Smooth muscle cell (in vitro differentiated cells): Measurements from ENCODE around the gene CMBL. TPM values are rescaled to one million over a fixed set of nuclear protein-coding genes. Genes with fewer than 3 reads are reported as not detected.

Source experiments
- DNase-seq: peaks from one replicate; lab custom pipeline; 2025; ENCODE audit not compliant: unreplicated experiment; lab: John Stamatoyannopoulos, UW
- H2AFZ ChIP-seq: fragments of 200-600 bp; sonication (generic); 2 replicates; pipeline ENCODE4 v1.6.0; 2016; ENCODE audit warnings: antibody characterized with exemption, low read depth, mild to moderate bottlenecking
- H3F3A ChIP-seq: fragments of 200-600 bp; sonication (generic); 2 replicates; pipeline ENCODE4 v1.6.0; 2017; ENCODE audit warnings: antibody characterized with exemption, low read depth
- H3K27ac ChIP-seq: fragments of 200-600 bp; sonication (generic); 2 replicates; pipeline ENCODE4 v1.5.1; 2016; ENCODE audit warnings: low read depth, mild to moderate bottlenecking
- H3K27me3 ChIP-seq: fragments of 200-600 bp; sonication (generic); 2 replicates; pipeline ENCODE4 v1.6.1; 2016; ENCODE audit warnings: low read depth, mild to moderate bottlenecking
- H3K36me3 ChIP-seq: fragments of 200-600 bp; sonication (generic); 2 replicates; pipeline ENCODE4 v1.5.1; 2016; ENCODE audit warnings: low read depth
- H3K4me1 ChIP-seq: fragments of 200-600 bp; sonication (generic); 2 replicates; pipeline ENCODE4 v1.5.1; 2016; ENCODE audit warnings: low read depth
- H3K4me2 ChIP-seq: fragments of 200-600 bp; sonication (generic); 2 replicates; pipeline ENCODE4 v1.6.0; 2016; ENCODE audit warnings: mild to moderate bottlenecking
- H3K4me3 ChIP-seq: fragments of 200-600 bp; sonication (generic); 2 replicates; pipeline ENCODE4 v1.5.1; 2016; ENCODE audit warnings: mild to moderate bottlenecking
- H3K79me2 ChIP-seq: fragments of 200-600 bp; sonication (generic); 2 replicates; pipeline ENCODE4 v1.6.0; 2016; ENCODE audit warnings: low read depth, mild to moderate bottlenecking
- H3K9ac ChIP-seq: fragments of 200-600 bp; sonication (generic); 2 replicates; pipeline ENCODE4 v1.6.0; 2016; ENCODE audit warnings: low read depth
- H3K9me3 ChIP-seq: fragments of 200-600 bp; sonication (generic); replicated peaks from 2 replicates; pipeline ENCODE4 v1.5.1; 2016; ENCODE audit warnings: low read depth
- H4K20me1 ChIP-seq: fragments of 200-600 bp; sonication (generic); 2 replicates; pipeline ENCODE4 v1.6.0; 2016; ENCODE audit warnings: low read depth
- WGBS: methylation state at CpG from one replicate; pipeline ENCODE4 v1.1.7; 2016; ENCODE audit warnings: low lambda C conversion rate; 5-methylcytosine and 5-hydroxymethylcytosine counted together
- polyA plus RNA-seq: library from polyadenylated mRNA; unstranded; fragments of >200 nt; fragmentation: Nextera tagmentation; extraction: Ambion mirVana; gene quantifications from 2 replicates; pipeline ENCODE4 v1.2.1, GENCODE V29; 2016
- total RNA-seq: library from RNA; depleted of rRNA; stranded (reverse); fragments of >200 nt; gene quantifications from 2 replicates; pipeline ENCODE4 v1.2.3, GENCODE V29; 2014
- TF ChIP-seq, protein P1 (sequence below): fragments of 200-600 bp; sonication (generic); IDR thresholded peaks from 2 replicates; pipeline ENCODE4 v1.5.1; 2017; ENCODE audit warnings: borderline replicate concordance, mild to moderate bottlenecking, antibody characterized with exemption; ENCODE audit not compliant: insufficient read depth, poor library complexity, severe bottlenecking

CMBL gene
- total and polyA plus RNA-seq, 2 experiments from 2014 or later, result 6.3 to 12.0 TPM

- H3K27me3 ChIP-seq, result peaks cover 24% of the 10 kb centered on the region
- no peak overlapping the region for H3K4me3 ChIP-seq
- H3K9me3 ChIP-seq, result no peaks in the 10 kb centered on the region
- H3F3A ChIP-seq, result peaks cover 7% of the 10 kb centered on the region
- H3K4me2 ChIP-seq, result no peak overlapping the region
- H2AFZ ChIP-seq, result no peak overlapping the region
- H3K27ac ChIP-seq, result no peak overlapping the region
- H3K79me2 ChIP-seq, result no peaks in the 10 kb centered on the region
- H3K4me1 ChIP-seq, result peaks cover 7% of the 10 kb centered on the region
- H3K9ac ChIP-seq, result no peak overlapping the region
- TF ChIP-seq, protein P1, sequence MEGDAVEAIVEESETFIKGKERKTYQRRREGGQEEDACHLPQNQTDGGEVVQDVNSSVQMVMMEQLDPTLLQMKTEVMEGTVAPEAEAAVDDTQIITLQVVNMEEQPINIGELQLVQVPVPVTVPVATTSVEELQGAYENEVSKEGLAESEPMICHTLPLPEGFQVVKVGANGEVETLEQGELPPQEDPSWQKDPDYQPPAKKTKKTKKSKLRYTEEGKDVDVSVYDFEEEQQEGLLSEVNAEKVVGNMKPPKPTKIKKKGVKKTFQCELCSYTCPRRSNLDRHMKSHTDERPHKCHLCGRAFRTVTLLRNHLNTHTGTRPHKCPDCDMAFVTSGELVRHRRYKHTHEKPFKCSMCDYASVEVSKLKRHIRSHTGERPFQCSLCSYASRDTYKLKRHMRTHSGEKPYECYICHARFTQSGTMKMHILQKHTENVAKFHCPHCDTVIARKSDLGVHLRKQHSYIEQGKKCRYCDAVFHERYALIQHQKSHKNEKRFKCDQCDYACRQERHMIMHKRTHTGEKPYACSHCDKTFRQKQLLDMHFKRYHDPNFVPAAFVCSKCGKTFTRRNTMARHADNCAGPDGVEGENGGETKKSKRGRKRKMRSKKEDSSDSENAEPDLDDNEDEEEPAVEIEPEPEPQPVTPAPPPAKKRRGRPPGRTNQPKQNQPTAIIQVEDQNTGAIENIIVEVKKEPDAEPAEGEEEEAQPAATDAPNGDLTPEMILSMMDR, result no peak
- H3K36me3 ChIP-seq, result no peaks in the 10 kb centered on the region
- DNase-seq, result no peak
- H4K20me1 ChIP-seq, result no peaks in the 10 kb centered on the region
- 89% methylated on average over 10 of the region's 10 CpGs for WGBS
These were observed 23.0 kb upstream of the CMBL start for GRCh38 chr5:10330511-10331230.

GRCh38 chr5:10329820-10330481, 22.2 kb upstream of the CMBL start:
- H2AFZ ChIP-seq, result no peak overlapping the region
- DNase-seq, result no peak
- no peak overlapping the region for H3K27ac ChIP-seq

GRCh38 chr5:10329446-10329819, 21.7 kb upstream of the CMBL start:
- Histone ChIP-seq H3K36me3 (no peaks in the 10 kb centered on the region), H3K9ac (no peak overlapping the region), H3K27me3 (peaks cover 16% of the 10 kb centered on the region), H2AFZ (no peak overlapping the region), H3K4me3 (no peak overlapping the region), H4K20me1 (no peaks in the 10 kb centered on the region), H3F3A (peaks cover 7% of the 10 kb centered on the region), H3K9me3 (no peaks in the 10 kb centered on the region), H3K4me2 (no peak overlapping the region), H3K4me1 (peaks cover 7% of the 10 kb centered on the region), H3K27ac (no peak overlapping the region), H3K79me2 (no peaks in the 10 kb centered on the region)
- WGBS, result 83% methylated on average over 2 of the region's 2 CpGs
- TF ChIP-seq, protein P1, result no peak
- DNase-seq, result no peak

More at GRCh38 chr5:10329820-10330481, 22.2 kb upstream of the CMBL start:
- 54% methylated on average over 7 of the region's 7 CpGs for WGBS
- Histone ChIP-seq H3K36me3 (no peaks in the 10 kb centered on the region), H3K9ac (no peak overlapping the region), H4K20me1 (no peaks in the 10 kb centered on the region), H3K9me3 (no peaks in the 10 kb centered on the region), H3K79me2 (no peaks in the 10 kb centered on the region), H3K4me1 (peaks cover 7% of the 10 kb centered on the region), H3K4me2 (no peak overlapping the region), H3F3A (peaks cover 7% of the 10 kb centered on the region), H3K4me3 (no peak overlapping the region), H3K27me3 (peaks cover 21% of the 10 kb centered on the region)
- TF ChIP-seq, protein P1, result no peak
